GM21737 (cell line): Measurements from ENCODE around the gene CHD6.

Source experiments
- ATAC-seq: cut with Tn5 transposase; IDR thresholded peaks from one replicate; pipeline ENCODE4 v1.9.1; 2021; ENCODE audit warnings: mild to moderate bottlenecking, moderate library complexity; ENCODE audit not compliant: unreplicated experiment

The CHD6 gene

GRCh38 chr20:41510847-41511450 is 107.2 kb downstream of the CHD6 start:
- no peak for ATAC-seq

DNA sequence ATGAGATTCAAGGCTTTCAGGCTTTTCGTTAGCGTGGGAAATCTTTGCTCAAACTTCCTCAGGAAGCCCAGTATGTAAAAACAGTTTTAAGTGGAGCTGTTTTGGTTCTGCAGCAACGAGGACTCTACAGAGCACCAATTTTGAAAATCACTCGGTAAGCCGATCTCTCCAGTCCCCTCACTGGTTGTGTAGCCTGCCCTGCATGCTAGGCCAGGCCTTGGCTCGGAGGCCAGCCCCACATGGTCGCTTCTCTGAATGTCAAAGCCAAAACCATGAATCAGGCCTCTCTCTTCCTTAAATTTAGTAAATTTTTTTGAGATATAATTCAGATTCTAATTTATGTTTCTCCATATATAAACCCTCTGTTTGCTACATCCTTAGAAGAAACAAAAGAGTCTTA is 108.0 kb downstream of the CHD6 start:
- ATAC-seq: no peak

GRCh38 chr20:41509316-41510200 is 108.6 kb downstream of the CHD6 start:
- no peak for ATAC-seq

- ATAC-seq: no peak
Observed at GRCh38 chr20:41508335-41508734, 109.8 kb downstream of the CHD6 start.

DNA sequence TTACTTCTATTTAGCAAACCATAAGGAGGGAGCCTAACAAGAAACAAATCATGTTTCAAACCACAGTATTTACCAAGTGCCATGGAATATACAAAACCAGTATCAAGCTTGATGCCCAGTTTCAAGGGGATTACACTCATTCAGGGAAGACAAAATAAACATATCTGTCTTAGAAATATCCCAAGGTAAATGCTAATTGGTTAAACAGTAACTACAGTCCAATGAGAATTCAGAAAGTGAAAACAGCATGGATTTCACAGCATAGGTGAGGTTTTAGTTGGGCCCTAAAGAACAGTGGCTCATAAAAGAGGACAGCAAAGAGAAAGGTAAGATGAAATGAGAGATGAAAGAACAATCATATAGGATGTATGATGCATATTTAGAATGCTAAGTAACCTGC is 110.3 kb downstream of the CHD6 start:
- no peak for ATAC-seq

DNA sequence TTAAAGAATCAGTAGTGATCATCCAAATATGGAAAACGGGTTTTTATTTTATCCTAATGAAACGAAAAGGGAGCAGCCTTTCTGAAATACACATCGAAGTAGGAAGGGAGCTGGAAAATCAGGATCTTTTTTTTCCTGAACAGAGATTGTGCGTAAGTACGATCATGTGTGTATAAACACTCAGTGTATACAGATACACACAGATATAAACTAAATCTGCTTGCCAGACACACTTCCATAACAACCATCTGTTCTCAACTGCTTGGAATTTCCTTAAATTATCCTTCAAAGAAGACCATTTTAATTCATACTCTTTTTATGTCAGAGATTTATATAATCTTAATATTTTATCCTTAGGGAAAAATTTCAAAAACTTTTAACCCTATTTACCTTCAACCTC is 110.7 kb downstream of the CHD6 start:
- ATAC-seq: no peak

DNA sequence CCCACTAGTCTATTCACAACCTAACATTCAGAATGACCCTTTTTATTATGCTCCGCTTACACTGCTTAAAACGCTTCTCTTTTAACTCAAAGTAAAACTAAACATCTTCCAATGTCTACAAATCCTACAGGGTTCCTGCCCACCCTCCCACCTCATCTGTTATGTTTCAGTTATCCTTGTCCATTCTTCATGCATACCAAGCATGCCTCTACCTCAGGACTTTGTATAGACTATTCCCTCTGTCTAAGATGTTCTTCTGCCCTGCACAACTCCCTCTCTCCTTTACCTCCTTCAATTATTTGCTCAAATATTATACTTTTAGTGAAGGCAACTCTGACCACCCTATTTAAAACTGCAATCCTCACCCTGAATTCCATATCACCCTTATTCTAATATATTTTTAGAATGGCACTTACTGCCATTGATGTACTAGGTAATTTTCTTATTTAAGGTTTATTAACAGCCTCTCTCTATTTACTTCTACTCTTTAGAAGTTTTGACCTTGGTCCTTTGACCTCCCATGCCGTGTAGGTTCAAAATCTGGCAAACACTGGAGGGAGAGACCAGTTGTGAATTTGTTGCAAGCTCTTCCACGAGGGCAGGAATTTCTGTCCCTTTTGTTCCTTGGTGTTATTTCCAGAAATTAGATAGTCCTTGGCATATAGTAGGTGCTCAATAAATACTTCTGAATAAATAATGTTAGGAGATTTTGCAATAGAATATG is 111.8 kb downstream of the CHD6 start:
- no peak for ATAC-seq

GRCh38 chr20:41505184-41505583 is 113.0 kb downstream of the CHD6 start:
- ATAC-seq: no peak

- no peak for ATAC-seq
Observed at GRCh38 chr20:41501376-41501775, 116.8 kb downstream of the CHD6 start.

GRCh38 chr20:41499961-41500725 is 118.0 kb downstream of the CHD6 start:
- no peak for ATAC-seq

- no peak for ATAC-seq
Observed at GRCh38 chr20:41499064-41499463, 119.1 kb downstream of the CHD6 start.

DNA sequence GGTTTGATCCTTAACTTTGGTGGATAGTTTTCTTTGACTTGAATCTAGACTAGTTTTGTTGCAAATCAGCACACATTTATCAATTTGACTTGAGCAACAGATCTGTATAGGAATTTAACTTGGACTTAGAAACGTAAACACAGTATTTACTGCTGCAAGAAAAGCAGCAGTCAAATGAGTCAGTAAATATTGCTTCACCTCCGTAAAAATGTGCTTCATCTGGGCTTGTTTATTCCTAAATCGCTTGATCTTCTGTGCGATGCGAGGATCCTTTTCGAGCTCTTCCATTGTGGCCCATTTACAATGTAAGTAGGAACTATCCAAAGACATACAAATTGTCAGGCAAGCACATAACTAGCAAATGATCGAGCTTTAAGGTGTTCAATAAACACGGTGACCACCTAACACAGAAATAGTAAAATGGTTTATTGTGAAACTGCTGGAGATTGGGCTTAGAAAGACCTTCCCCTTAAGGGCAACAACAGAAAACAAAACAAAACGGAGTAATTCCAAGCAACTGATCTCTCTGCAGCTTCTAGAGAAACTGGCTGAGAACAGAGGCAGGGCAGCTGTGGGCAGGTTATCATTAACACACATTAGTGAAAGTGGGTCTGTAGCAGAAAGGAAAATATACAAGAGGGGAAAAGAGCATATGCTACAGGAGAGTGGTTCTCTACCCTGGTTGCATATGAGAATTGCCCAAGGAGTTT is 120.8 kb downstream of the CHD6 start:
- ATAC-seq: no peak

DNA sequence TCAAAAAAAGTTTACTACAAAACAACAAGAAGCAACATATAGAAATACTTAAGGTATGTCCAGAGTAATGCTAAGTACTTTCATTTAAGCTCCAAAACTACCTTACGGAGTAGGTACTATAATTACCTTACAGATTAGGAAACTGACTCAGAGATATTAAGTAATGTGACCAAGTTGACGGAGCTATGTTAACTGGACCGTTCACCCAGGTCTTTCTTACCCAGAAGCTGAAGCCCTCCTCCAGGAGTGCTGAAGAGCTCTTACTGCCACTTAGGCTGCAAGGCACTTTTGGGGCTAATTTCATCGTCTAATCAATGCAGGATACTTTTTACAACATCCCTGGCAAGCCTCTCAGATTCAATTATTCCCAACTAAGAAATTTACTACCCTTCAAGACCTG is 123.7 kb downstream of the CHD6 start:
- ATAC-seq: no peak

- ATAC-seq: no peak
Observed at GRCh38 chr20:41483553-41483930, 134.6 kb downstream of the CHD6 start.

DNA sequence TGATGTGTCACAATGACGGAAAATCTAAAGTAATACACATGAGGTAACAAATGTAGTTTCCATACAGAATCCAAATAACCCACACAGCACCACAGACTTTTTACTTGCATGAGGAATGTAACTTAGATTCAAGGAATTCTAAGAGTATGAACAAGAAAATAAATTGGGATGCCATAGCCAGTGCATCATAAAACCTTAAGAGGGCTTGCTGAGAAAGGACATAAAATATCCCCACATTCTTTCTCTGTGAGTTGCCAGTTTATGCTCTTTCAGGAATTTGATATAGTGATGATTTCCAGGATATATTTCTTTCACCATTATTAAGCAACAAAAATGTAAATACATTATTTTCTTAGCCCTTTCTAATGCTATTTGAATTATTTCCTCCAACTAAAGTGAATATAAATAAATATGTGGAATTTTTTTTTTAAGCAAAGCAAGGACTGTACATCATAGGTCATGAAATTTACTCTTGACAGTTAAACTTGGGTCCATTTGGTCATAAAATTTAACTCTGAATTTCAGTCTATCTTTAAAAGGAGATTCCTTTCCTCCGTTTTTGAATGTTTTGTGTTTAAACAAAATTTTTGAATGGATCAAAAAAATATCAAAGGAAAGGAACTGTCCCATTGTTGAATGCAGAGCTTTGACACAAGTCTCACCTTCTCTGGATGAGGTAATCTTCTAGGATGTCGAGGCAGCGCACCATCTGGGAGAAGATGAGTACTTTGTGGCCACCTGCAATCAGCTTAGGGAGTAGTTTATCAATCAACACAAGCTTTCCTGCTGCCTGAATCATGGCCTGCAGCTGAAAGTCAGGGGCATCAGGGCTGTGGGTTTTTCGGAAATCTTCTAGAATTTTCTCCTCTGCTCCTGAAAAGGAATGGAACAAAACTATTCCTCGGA is 135.3 kb downstream of the CHD6 start:
- ATAC-seq: no peak

- no peak for ATAC-seq
Observed at GRCh38 chr20:41480054-41480770, 138.0 kb downstream of the CHD6 start.

- no peak for ATAC-seq
Observed at GRCh38 chr20:41479113-41479512, 139.1 kb downstream of the CHD6 start.

- ATAC-seq: no peak
Observed at GRCh38 chr20:41478026-41478425, 140.2 kb downstream of the CHD6 start.

GRCh38 chr20:41476446-41476845 is 141.7 kb downstream of the CHD6 start:
- ATAC-seq: no peak
